SU-DHL-6 (cell line): ENCODE data around the gene ADGRF5.

ENCODE experiments used
- H2AFZ ChIP-seq: fragments of 200-600 bp; sonication (generic); 2 replicates; pipeline ENCODE4 v1.6.1; 2014; ENCODE audit warnings: low read depth, mild to moderate bottlenecking, moderate library complexity, mixed read lengths, antibody characterized with exemption, low read length; ENCODE audit not compliant: severe bottlenecking
- H3F3A ChIP-seq: fragments of 200-600 bp; shearing (Covaris generic); 2 replicates; pipeline ENCODE4 v1.6.0; 2016; ENCODE audit warnings: antibody characterized with exemption, mild to moderate bottlenecking; ENCODE audit not compliant: insufficient read depth
- H3K27ac ChIP-seq: fragments of 200-600 bp; sonication (generic); 2 replicates; pipeline ENCODE4 v1.5.1; 2016; ENCODE audit warnings: low read depth, mild to moderate bottlenecking, low read length, moderate library complexity, mixed read lengths
- H3K27me3 ChIP-seq: fragments of 200-600 bp; sonication (generic), shearing (Covaris generic); 2 replicates; pipeline ENCODE4 v1.6.0; 2014; ENCODE audit warnings: mild to moderate bottlenecking, low read length
- H3K36me3 ChIP-seq: fragments of 200-600 bp; sonication (generic); 2 replicates; pipeline ENCODE4 v1.6.1; 2014; ENCODE audit warnings: mild to moderate bottlenecking, low read length, mixed read lengths
- H3K4me2 ChIP-seq: fragments of 300-600, 200-600 bp; shearing (Covaris generic), sonication (generic); 2 replicates; pipeline ENCODE4 v1.6.0; 2014; ENCODE audit warnings: low read length, low read depth, mild to moderate bottlenecking; ENCODE audit not compliant: poor library complexity, severe bottlenecking
- H3K4me3 ChIP-seq: fragments of 200-600 bp; sonication (generic); 2 replicates; pipeline ENCODE4 v1.5.1; 2014; ENCODE audit warnings: antibody characterized with exemption, low read length, mild to moderate bottlenecking, mixed read lengths; ENCODE audit not compliant: insufficient read depth, poor library complexity, severe bottlenecking
- H3K79me2 ChIP-seq: fragments of 200-600 bp; sonication (generic); 2 replicates; pipeline ENCODE4 v1.6.1; 2014; ENCODE audit warnings: mild to moderate bottlenecking, low read length, moderate library complexity; ENCODE audit not compliant: insufficient read depth
- H3K9ac ChIP-seq: fragments of 200-600 bp; sonication (generic); 2 replicates; pipeline ENCODE4 v1.7.0; 2014; ENCODE audit warnings: mild to moderate bottlenecking, low read length
- H3K9me2 ChIP-seq: fragments of 200-600 bp; sonication (generic); replicated peaks from 2 replicates; pipeline ENCODE4 v1.6.1; 2014; ENCODE audit warnings: low read length; ENCODE audit not compliant: insufficient read depth
- H3K9me3 ChIP-seq: fragments of 200-600 bp; sonication (generic); 2 replicates; pipeline ENCODE4 v1.6.1; 2014; ENCODE audit warnings: low read length, mixed read lengths; ENCODE audit not compliant: insufficient read depth
- H4K20me1 ChIP-seq: fragments of 200-600 bp; sonication (generic); 2 replicates; pipeline ENCODE4 v1.6.1; 2014; ENCODE audit warnings: low read depth, mild to moderate bottlenecking, antibody characterized with exemption, low read length, moderate library complexity, mixed read lengths
- CTCF ChIP-seq: fragments of 200-600 bp; sonication (generic); IDR thresholded peaks from one replicate; pipeline ENCODE4 v1.5.1; 2017; ENCODE audit warnings: antibody characterized with exemption, mild to moderate bottlenecking, low read length, moderate library complexity; ENCODE audit not compliant: insufficient read depth, poor library complexity, severe bottlenecking
- EZH2phosphoT487 ChIP-seq: fragments of 200-600 bp; sonication (generic), shearing (Covaris generic); conservative IDR thresholded peaks from 2 replicates; pipeline ENCODE4 v1.6.1; 2018; ENCODE audit warnings: mild to moderate bottlenecking, antibody characterized with exemption, low read length, moderate library complexity, mixed read lengths

The ADGRF5 gene

GRCh38 chr6:46882645-46883044 lies 39.1 kb downstream of the ADGRF5 start:
- Histone ChIP-seq H3F3A (no peaks in the 10 kb centered on the region), H3K36me3 (no peaks in the 10 kb centered on the region), H2AFZ (no peak overlapping the region), H3K79me2 (no peaks in the 10 kb centered on the region), H3K4me3 (no peak overlapping the region), H3K9me2 (no peaks in the 10 kb centered on the region), H3K9ac (no peak overlapping the region), H3K4me2 (no peak overlapping the region), H3K27me3 (0 out of 2 replicates have a peak, but pooled peaks cover 3% of the 10 kb centered on the region), H4K20me1 (no peaks in the 10 kb centered on the region), H3K27ac (no peak overlapping the region), H3K9me3 (no peaks in the 10 kb centered on the region)
- TF ChIP-seq EZH2phosphoT487 (no peak), CTCF (no peak)

- no peaks in the 10 kb centered on the region for H3K36me3 ChIP-seq
- no peak overlapping the region for H3K27ac ChIP-seq
- no peaks in the 10 kb centered on the region for H3F3A ChIP-seq
- TF ChIP-seq EZH2phosphoT487 = no peak
- TF ChIP-seq CTCF = no peak
- H2AFZ ChIP-seq = no peak overlapping the region
- no peak overlapping the region for H3K4me3 ChIP-seq
- H3K9me3 ChIP-seq = no peaks in the 10 kb centered on the region
- no peaks in the 10 kb centered on the region for H3K9me2 ChIP-seq
- no peaks in the 10 kb centered on the region for H3K79me2 ChIP-seq
- H3K9ac ChIP-seq = no peak overlapping the region
- H3K27me3 ChIP-seq = 0 out of 2 replicates have a peak, but pooled peaks cover 3% of the 10 kb centered on the region
- H3K4me2 ChIP-seq = no peak overlapping the region
- no peaks in the 10 kb centered on the region for H4K20me1 ChIP-seq
These were observed 42.7 kb downstream of the ADGRF5 start for GRCh38 chr6:46879003-46879402.

- no peaks in the 10 kb centered on the region for H3K9me3 ChIP-seq
- no peaks in the 10 kb centered on the region for H4K20me1 ChIP-seq
- H3F3A ChIP-seq = no peaks in the 10 kb centered on the region
- TF ChIP-seq EZH2phosphoT487 (no peak), CTCF (no peak)
- 0 out of 2 replicates have a peak, but pooled peaks cover 3% of the 10 kb centered on the region for H3K27me3 ChIP-seq
- H2AFZ ChIP-seq = no peak overlapping the region
- H3K36me3 ChIP-seq = no peaks in the 10 kb centered on the region
- H3K27ac ChIP-seq = no peak overlapping the region
- no peak overlapping the region for H3K4me2 ChIP-seq
- no peaks in the 10 kb centered on the region for H3K79me2 ChIP-seq
- no peak overlapping the region for H3K4me3 ChIP-seq
- no peaks in the 10 kb centered on the region for H3K9me2 ChIP-seq
- H3K9ac ChIP-seq = no peak overlapping the region
These were observed 45.6 kb downstream of the ADGRF5 start for GRCh38 chr6:46876126-46876525.
